LNCaP clone FGC (cell line): ENCODE data around the gene SPRR2A.
"Not testable (repeated sequence)": the region's sequence is repeated elsewhere in the genome, so short reads cannot be mapped to it uniquely, and the experiment has no call there.

Source experiments
- DNase-seq: peaks from one replicate; pipeline ENCODE4 v3.0.0-alpha.2; 2011; ENCODE audit warnings: low read depth
- H3K4me3 ChIP-seq: 2 replicates; pipeline ENCODE4 v1.5.1; 2011; ENCODE audit warnings: mild to moderate bottlenecking, low read depth, low read length, control low read depth
- CTCF ChIP-seq: IDR thresholded peaks from 2 replicates; pipeline ENCODE4 v1.5.1; 2012; ENCODE audit warnings: mild to moderate bottlenecking; ENCODE audit not compliant: control insufficient read depth, insufficient read depth; ENCODE audit errors: extremely low read depth

Gene SPRR2A

GRCh38 chr1:153025797-153026196, 31.5 kb downstream of the SPRR2A start:
- no peak for TF ChIP-seq CTCF
- no peak overlapping the region for H3K4me3 ChIP-seq
- no peak for DNase-seq

GRCh38 chr1:153024413-153024812, 32.9 kb downstream of the SPRR2A start:
- H3K4me3 ChIP-seq: no peak overlapping the region
- no peak for TF ChIP-seq CTCF
- no peak for DNase-seq

GRCh38 chr1:153023109-153023508, 34.2 kb downstream of the SPRR2A start:
- DNase-seq: no peak
- no peak for TF ChIP-seq CTCF
- H3K4me3 ChIP-seq: no peak overlapping the region

GRCh38 chr1:153022340-153022739, 35.0 kb downstream of the SPRR2A start:
- DNase-seq, H3K4me3 ChIP-seq: not testable (repeated sequence)

GRCh38 chr1:153021829-153022228, 35.5 kb downstream of the SPRR2A start:
- not testable (repeated sequence) for H3K4me3 ChIP-seq, DNase-seq

- not testable (repeated sequence) for DNase-seq, H3K4me3 ChIP-seq
Observed at GRCh38 chr1:153011235-153011758, 46.0 kb downstream of the SPRR2A start.
